Panc1 (cell line): ENCODE data around the gene BAHCC1. TPM values are rescaled to one million over a fixed set of nuclear protein-coding genes. Genes with fewer than 3 reads are reported as not detected.

Experiments
- ATAC-seq: fragments of 200-7000 bp; cut with Tn5 transposase; 2 replicates; pipeline ENCODE4 v1.9.1; 2020; ENCODE audit warnings: mild to moderate bottlenecking, moderate library complexity
- BruUV-seq: library from RNA; stranded (reverse); fragments of 400-500 nt; replicated peaks from 2 replicates; lab custom pipeline; 2021; lab: Mats Ljungman, UMichigan
- CTCF ChIA-PET: fragments of 300-600 bp; sonication (Branson Sonifier 250); formaldehyde crosslinking; loops from one replicate; lab custom pipeline; 2022; ENCODE audit warnings: antibody characterized with exemption; lab: Charles Lee
- POLR2A ChIA-PET: fragments of 300-600 bp; sonication (Branson Sonifier 250); formaldehyde crosslinking; loops from one replicate; lab custom pipeline; 2022; ENCODE audit warnings: antibody characterized with exemption; lab: Charles Lee
- DNase-seq: peaks from one replicate; pipeline ENCODE4 v3.0.0-alpha.2; 2010; ENCODE audit warnings: low read depth, low spot score
- H3K27ac ChIP-seq: 2 replicates; pipeline ENCODE4 v1.5.1; 2011; ENCODE audit warnings: mild to moderate bottlenecking, low read length, inconsistent platforms
- H3K27me3 ChIP-seq: fragments of 200-500 bp; sonication (Bioruptor generic); 2 replicates; pipeline ENCODE4 v1.6.0; 2014; ENCODE audit warnings: low read length, inconsistent platforms; ENCODE audit not compliant: control insufficient read depth, insufficient read depth
- H3K36me3 ChIP-seq: fragments of 200-500 bp; sonication (Bioruptor generic); 2 replicates; pipeline ENCODE4 v1.5.1; 2014; ENCODE audit warnings: inconsistent platforms, mild to moderate bottlenecking, low read length, moderate library complexity; ENCODE audit not compliant: control insufficient read depth, insufficient read depth
- H3K4me1 ChIP-seq: 2 replicates; pipeline ENCODE4 v1.5.1; 2011; ENCODE audit warnings: inconsistent platforms, mild to moderate bottlenecking, low read length, moderate library complexity; ENCODE audit not compliant: control insufficient read depth, insufficient read depth
- H3K4me3 ChIP-seq, 2 experiments: 2 replicates each; pipeline ENCODE4 v1.5.1; 2011 to 2012; ENCODE audit warnings: low read depth in 2 of 2, low read length in 2 of 2, mild to moderate bottlenecking in 2 of 2, inconsistent platforms in 1 of 2, moderate library complexity in 1 of 2
- H3K9me3 ChIP-seq: fragments of 200-500 bp; sonication (Bioruptor generic); 2 replicates; pipeline ENCODE4 v1.5.1; 2014; ENCODE audit warnings: low read depth, mild to moderate bottlenecking, inconsistent platforms, low read length, moderate library complexity; ENCODE audit not compliant: control insufficient read depth, insufficient read depth
- CTCF ChIP-seq: fragments of 450-650 bp; IDR thresholded peaks from 2 replicates; pipeline ENCODE4 v1.5.1; 2017; ENCODE audit warnings: mild to moderate bottlenecking
- POLR2AphosphoS5 ChIP-seq: IDR thresholded peaks from 2 replicates; pipeline ENCODE4 v1.6.1; 2012; ENCODE audit warnings: mild to moderate bottlenecking, low read depth, low read length, moderate library complexity
- REST ChIP-seq, 2 experiments: IDR thresholded peaks; 2 replicates each; pipeline ENCODE4 v1.6.1; 2011 to 2012; ENCODE audit warnings: low read depth in 2 of 2, control low read depth in 1 of 2, low read length in 1 of 2, mild to moderate bottlenecking in 1 of 2, moderate library complexity in 1 of 2; ENCODE audit not compliant: insufficient read depth in 1 of 2
- SIN3A ChIP-seq: IDR thresholded peaks from 2 replicates; pipeline ENCODE4 v1.6.1; 2012; ENCODE audit warnings: low read depth, mild to moderate bottlenecking, low read length, moderate library complexity, borderline replicate concordance; ENCODE audit not compliant: insufficient read depth
- TCF7L2 ChIP-seq: IDR thresholded peaks from 2 replicates; pipeline ENCODE4 v1.6.1; 2011; ENCODE audit warnings: mild to moderate bottlenecking, low read depth, low read length, inconsistent platforms
- in situ Hi-C: cut with HindIII; loops from 2 replicates; pipeline ENCODE4 v1.10.0; 2016; ENCODE audit warnings: low sequenced_read_pairs, low pct_unique_long_range_greater_than_20kb
- intact Hi-C: fragments of 100-400 bp; cut with micrococcal nuclease; formaldehyde crosslinking; loops from one replicate; pipeline ENCODE4 v1.10.0; 2022; ENCODE audit not compliant: unreplicated experiment
- total RNA-seq: library from RNA; stranded (reverse); gene quantifications from one replicate; pipeline ENCODE4 v1.2.1, GENCODE V29; 2021; ENCODE audit not compliant: unreplicated experiment

BAHCC1 gene
- total RNA-seq, 1 experiment from 2014 or later = 77.4 TPM

GRCh38 chr17:81498953-81499600 is 103.8 kb downstream of the BAHCC1 start:
- TF ChIP-seq TCF7L2 (no peak), REST (IDR thresholded peaks at IDR 0.05; ENCODE audit: insufficient read depth in 1 of 2, low read depth in 2 of 2, low read length in 1 of 2) (no peak)
- DNase-seq (no peak), ATAC-seq (no peak)
- H3K27me3 ChIP-seq = no peaks in the 10 kb centered on the region
- peaks cover 8% of the 10 kb centered on the region for H3K4me1 ChIP-seq
- no peak overlapping the region for H3K4me3 ChIP-seq
- CTCF ChIA-PET = no interaction called here
- no peaks in the 10 kb centered on the region for H3K36me3 ChIP-seq
- H3K27ac ChIP-seq = no peak overlapping the region
- no peaks in the 10 kb centered on the region for H3K9me3 ChIP-seq
- intact Hi-C loops = no loop called here
- in situ Hi-C loops = no loop called here
- POLR2A ChIA-PET = interaction anchor here (0.6 to 1.0 kb wide), 3 partner anchors 10 to 157 kb away, joined by 5 to 8 read pairs (median 6); no protein-coding TSS in a partner anchor
- no TSS peak for BruUV-seq

GRCh38 chr17:81499601-81499970 is 104.3 kb downstream of the BAHCC1 start:
- Histone ChIP-seq H3K27ac (peak overlapping the region; percentile 55), H3K9me3 (no peaks in the 10 kb centered on the region), H3K4me3 (no peak overlapping the region), H3K27me3 (no peaks in the 10 kb centered on the region), H3K4me1 (peaks cover 8% of the 10 kb centered on the region), H3K36me3 (no peaks in the 10 kb centered on the region)
- ChIA-PET POLR2A (interaction anchor here (0.7 to 1.0 kb wide), 3 partner anchors 9 to 15 kb away, joined by 3 to 8 read pairs (median 4); no protein-coding TSS in a partner anchor), CTCF (no interaction called here)
- TF ChIP-seq POLR2AphosphoS5 = no peak
- TF ChIP-seq CTCF = no peak
- no peak for TF ChIP-seq REST (IDR thresholded peaks at IDR 0.05; ENCODE audit: insufficient read depth in 1 of 2, low read depth in 2 of 2, low read length in 1 of 2)
- no peak for TF ChIP-seq SIN3A
- TF ChIP-seq TCF7L2 = no peak
- DNase-seq (no peak), ATAC-seq (peak; percentile 39)
- intact Hi-C loops (no loop called here), in situ Hi-C loops (no loop called here)
- no TSS peak for BruUV-seq
